Osteocyte (in vitro differentiated cells): ENCODE results near the gene KRTAP5-2. TPM values are rescaled to one million over a fixed set of nuclear protein-coding genes. Genes with fewer than 3 reads are reported as not detected.
"Not testable (repeated sequence)": the region's sequence is repeated elsewhere in the genome, so short reads cannot be mapped to it uniquely, and the experiment has no call there.

Source experiments
- DNase-seq: peaks from one replicate; pipeline ENCODE4 v3.0.0; 2021; ENCODE audit warnings: mixed read lengths; ENCODE audit not compliant: unreplicated experiment; ENCODE audit errors: extremely low spot score
- H3K27ac Mint-ChIP-seq: one replicate; pipeline ENCODE4 v1.8.0; 2021; ENCODE audit warnings: mild to moderate bottlenecking, mixed read lengths; ENCODE audit not compliant: unreplicated experiment
- H3K27me3 Mint-ChIP-seq: one replicate; pipeline ENCODE4 v1.8.0; 2021; ENCODE audit warnings: mixed read lengths; ENCODE audit not compliant: unreplicated experiment
- H3K36me3 Mint-ChIP-seq: one replicate; pipeline ENCODE4 v1.8.0; 2021; ENCODE audit warnings: mixed read lengths; ENCODE audit not compliant: unreplicated experiment
- H3K4me1 Mint-ChIP-seq: one replicate; pipeline ENCODE4 v1.8.0; 2021; ENCODE audit warnings: mixed read lengths; ENCODE audit not compliant: unreplicated experiment
- H3K4me3 Mint-ChIP-seq: one replicate; pipeline ENCODE4 v1.8.0; 2021; ENCODE audit warnings: mild to moderate bottlenecking, moderate library complexity, mixed read lengths; ENCODE audit not compliant: unreplicated experiment
- H3K9me3 Mint-ChIP-seq: one replicate; pipeline ENCODE4 v1.8.0; 2021; ENCODE audit warnings: mixed read lengths; ENCODE audit not compliant: unreplicated experiment
- CTCF ChIP-seq: fragments of 200-600 bp; sonication (generic); IDR thresholded peaks from 2 replicates; pipeline ENCODE4 v1.5.0; 2021; ENCODE audit warnings: antibody characterized with exemption, mild to moderate bottlenecking, moderate library complexity
- total RNA-seq: library from RNA; stranded (reverse); gene quantifications from 2 replicates; pipeline ENCODE4 v1.2.1, GENCODE V29; 2021

The KRTAP5-2 gene
- total RNA-seq, 1 donor from 2014 or later, result not detected

GRCh38 chr11:1581976-1582375, 16.1 kb downstream of the KRTAP5-2 start:
- no peak for DNase-seq
- H3K27me3 Mint-ChIP-seq, result peaks cover 4% of the 10 kb centered on the region
- H3K4me1 Mint-ChIP-seq, result no peaks in the 10 kb centered on the region
- H3K9me3 Mint-ChIP-seq, result peaks cover 13% of the 10 kb centered on the region
- TF ChIP-seq CTCF, result no peak
- peaks cover 3% of the 10 kb centered on the region for H3K36me3 Mint-ChIP-seq
- no peak overlapping the region for H3K27ac Mint-ChIP-seq
- H3K4me3 Mint-ChIP-seq, result no peak overlapping the region

GRCh38 chr11:1576825-1577224, 21.3 kb downstream of the KRTAP5-2 start:
- H3K4me3 Mint-ChIP-seq, result no peak overlapping the region

GRCh38 chr11:1575756-1576155, 22.3 kb downstream of the KRTAP5-2 start:
- not testable (repeated sequence) for H3K36me3 Mint-ChIP-seq, H3K4me3 Mint-ChIP-seq, H3K27me3 Mint-ChIP-seq, H3K27ac Mint-ChIP-seq, DNase-seq
- H3K9me3 Mint-ChIP-seq, result peaks cover 13% of the 10 kb centered on the region
- H3K4me1 Mint-ChIP-seq, result peaks cover 12% of the 10 kb centered on the region

More at GRCh38 chr11:1576825-1577224, 21.3 kb downstream of the KRTAP5-2 start:
- H3K9me3 Mint-ChIP-seq, result peaks cover 13% of the 10 kb centered on the region
- H3K27ac Mint-ChIP-seq, result no peak overlapping the region
- TF ChIP-seq CTCF, result no peak
- DNase-seq, result no peak
- H3K27me3 Mint-ChIP-seq, result peaks cover 3% of the 10 kb centered on the region
- peaks cover 3% of the 10 kb centered on the region for H3K36me3 Mint-ChIP-seq
- peaks cover 11% of the 10 kb centered on the region for H3K4me1 Mint-ChIP-seq

- Mint-ChIP-seq H3K27ac (no peak overlapping the region), H3K4me3 (no peak overlapping the region), H3K36me3 (peaks cover 3% of the 10 kb centered on the region), H3K9me3 (peaks cover 13% of the 10 kb centered on the region), H3K4me1 (peaks cover 14% of the 10 kb centered on the region), H3K27me3 (peaks cover 3% of the 10 kb centered on the region)
- TF ChIP-seq CTCF, result peak; percentile 1
- no peak for DNase-seq
Measured at GRCh38 chr11:1574933-1575242, 23.2 kb downstream of the KRTAP5-2 start.

- Mint-ChIP-seq H3K27me3 (peaks cover 3% of the 10 kb centered on the region), H3K4me3 (peak overlapping the region; percentile 35), H3K36me3 (peaks cover 3% of the 10 kb centered on the region), H3K4me1 (peaks cover 17% of the 10 kb centered on the region), H3K9me3 (peaks cover 13% of the 10 kb centered on the region), H3K27ac (no peak overlapping the region)
- DNase-seq, result peak; percentile 88
- peak; percentile 91 for TF ChIP-seq CTCF
Measured at GRCh38 chr11:1574238-1574932, 23.7 kb downstream of the KRTAP5-2 start.

GRCh38 chr11:1573903-1574237, 24.2 kb downstream of the KRTAP5-2 start:
- DNase-seq, result no peak
- peaks cover 20% of the 10 kb centered on the region for H3K4me1 Mint-ChIP-seq
- H3K9me3 Mint-ChIP-seq, result peaks cover 9% of the 10 kb centered on the region
- peaks cover 3% of the 10 kb centered on the region for H3K36me3 Mint-ChIP-seq
- H3K4me3 Mint-ChIP-seq, result peak overlapping the region; percentile 60
- no peak for TF ChIP-seq CTCF
- H3K27me3 Mint-ChIP-seq, result peaks cover 3% of the 10 kb centered on the region
- H3K27ac Mint-ChIP-seq, result no peak overlapping the region
